Ovary (tissue), 10 donors: ENCODE results near the gene WAS. TPM values are rescaled to one million over a fixed set of nuclear protein-coding genes. Genes with fewer than 3 reads are reported as not detected.

Source experiments
- DNase-seq, 5 donors: peaks; one replicate each; pipeline ENCODE4 v3.0.0-alpha.2; 2019 to 2020
- H3K27ac ChIP-seq, 2 donors: fragments of 200-600 bp; one replicate each; pipeline versions ENCODE4 v1.5.1 to v1.8.0; 2019 to 2022
- H3K27me3 ChIP-seq: fragments of 200-600 bp; one replicate; pipeline ENCODE4 v1.8.0; 2022
- H3K36me3 ChIP-seq: fragments of 200-600 bp; sonication (generic); one replicate; pipeline ENCODE4 v1.5.1; 2019
- H3K4me1 ChIP-seq: one replicate; pipeline ENCODE4 v1.8.1; 2013; ENCODE audit warnings: mild to moderate bottlenecking, moderate library complexity; ENCODE audit not compliant: insufficient read depth
- H3K4me3 ChIP-seq: fragments of 200-600 bp; sonication (generic); one replicate; pipeline ENCODE4 v1.5.1; 2017
- H3K9me3 ChIP-seq, 2 donors: fragments of 200-600 bp in 1 of 2; sonication (generic) in 1 of 2; one replicate each; pipeline versions ENCODE4 v1.5.1 to v1.8.1; 2013 to 2019; ENCODE audit warnings: mild to moderate bottlenecking in 1 of 2, moderate library complexity in 1 of 2
- CTCF ChIP-seq, 3 donors: fragments of 450-650 bp in 2 of 3; fragments of 200-600 bp in 1 of 3; IDR thresholded peaks; one replicate each; pipeline versions ENCODE4 v1.5.1 to v1.8.0; 2016 to 2022; ENCODE audit warnings: antibody characterized with exemption in 3 of 3, mild to moderate bottlenecking in 1 of 3
- EP300 ChIP-seq: sonication (generic); formaldehyde crosslinking; IDR thresholded peaks from one replicate; pipeline ENCODE4 v1.6.1; 2017; ENCODE audit warnings: antibody characterized with exemption
- POLR2A ChIP-seq: fragments of 450-650 bp; IDR thresholded peaks from one replicate; pipeline ENCODE4 v1.6.1; 2017; ENCODE audit warnings: antibody characterized with exemption, mild to moderate bottlenecking, moderate library complexity
- WGBS, 3 donors: extraction: QIAGEN DNeasy Blood & Tissue Kit in 1 of 3; methylation state at CpG; one replicate each; pipeline versions ENCODE4 v1.1.5 to v1.1.7; 2013 to 2017; 5-methylcytosine and 5-hydroxymethylcytosine counted together
- intact Hi-C, 4 donors: fragments of 100-400 bp; cut with DNase I; formaldehyde crosslinking; loops; one replicate each; pipeline versions ENCODE4 v1.11.0 to v1.15.1; 2022 to 2023
- long read RNA-seq, 3 donors: library from polyadenylated mRNA in 2 of 3; unstranded in 2 of 3; transcript quantifications; one replicate each; pipeline ENCODE4 v2.0.0 and lab custom pipeline, GENCODE V29; 2021 to 2026
- polyA plus RNA-seq, 2 donors: library from polyadenylated mRNA; stranded (reverse); fragments of 200-250 nt in 1 of 2; fragments of 350-450 nt in 1 of 2; fragmentation: Illumina TruSeq in 1 of 2; extraction: RNeasy Lipid Tissue Mini Kit (QIAGEN cat#74804) in 1 of 2; gene quantifications; one replicate each; pipeline ENCODE4 v1.2.3, GENCODE V29; 2013 to 2014
- total RNA-seq, 7 donors: library from RNA; depleted of rRNA in 2 of 7; stranded (reverse); fragments of >200 nt in 2 of 7; fragmentation: NEBNext Ultra II Directional in 3 of 7; extraction: Animal tissue kit (Norgen Biotek cat#: 25700) in 3 of 7; gene quantifications; one replicate each; pipeline versions ENCODE4 v1.1.0 to v1.2.4, GENCODE V29; 2016 to 2023
- donor health status: DM: no; HTN: no; CAD: no; lungs with moderate emphysema.
- donor health status: DM: no; HTN: no; CAD: no.
- donor health status: Bipolar disorder and iron deficiency.
- donor health status: DM: yes; HTN: yes; CAD: no.
- donor health status: DM: no; HTN: no; CAD: no.
- donor health status: DM: yes; HTN: yes; CAD: no.

WAS gene
- 1 to 10 TPM in 6 of 7 donors, under 1 TPM in 1; 0.95 to 7.7 (median 3.1) TPM for total RNA-seq
- 1 to 10 TPM; 1.3 to 3.2 TPM for polyA plus RNA-seq
- long read RNA-seq, donor 1, result 0 reads
- long read RNA-seq, donor 2, result 0 reads
- long read RNA-seq, donor 3, partial matches to known transcripts, result 1 of 5 reads
- long read RNA-seq, donor 3, other reads (novel, unspliced or antisense), result 1 of 5 reads

- TF ChIP-seq POLR2A (no peak), EP300 (no peak), CTCF (IDR thresholded peaks at IDR 0.05) (no peak)
- no peaks in the 10 kb centered on the region for H3K36me3 ChIP-seq
- H3K9me3 ChIP-seq, result no peaks in the 10 kb centered on the region
- no peak within 1 kb of the TSS for H3K4me3 ChIP-seq
- H3K4me1 ChIP-seq, result no peaks in the 10 kb centered on the region
- no peak within 1 kb of the TSS for H3K27ac ChIP-seq
- intact Hi-C loops, result no loop called here
- no peaks in the 10 kb centered on the region for H3K27me3 ChIP-seq
- 69 to 78% (median 74%) methylated on average over 13 of the region's 13 CpGs for WGBS, 3 donors
- no peak for DNase-seq
These were observed at the start of gene WAS for GRCh38 chrX:48683411-48683982. WAS (plus strand) TSS chrX:48683799; CDS start chrX:48683854, 55 bp downstream.

DNA sequence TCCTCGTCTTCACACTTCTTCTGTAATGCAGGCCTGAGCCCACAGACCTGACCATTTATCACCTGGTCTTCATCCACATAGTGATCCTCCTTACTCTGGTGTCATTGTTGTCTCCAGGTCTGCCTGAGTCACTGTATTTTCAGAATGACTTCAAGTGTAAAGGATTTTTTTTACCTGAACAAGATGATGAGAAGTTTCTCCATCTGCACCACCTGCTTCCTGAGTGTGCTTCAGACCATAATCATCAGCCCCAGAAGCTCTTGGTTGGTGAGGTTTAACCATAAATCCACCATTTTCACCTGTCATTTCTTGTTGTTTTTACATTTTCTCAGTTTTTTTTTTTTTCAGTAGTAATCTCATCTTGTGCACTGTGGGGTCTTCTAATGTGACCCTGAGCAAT is 47.3 kb upstream of the WAS start:
- TF ChIP-seq POLR2A (no peak), CTCF (IDR thresholded peaks at IDR 0.05) (no peak), EP300 (no peak)
- no peaks in the 10 kb centered on the region for H3K27me3 ChIP-seq
- WGBS, 3 donors, result 53 to 76% (median 58%) methylated on average over 1 of the region's 1 CpG
- H3K4me1 ChIP-seq, result no peaks in the 10 kb centered on the region
- DNase-seq, result no peak
- H3K27ac ChIP-seq, result no peak overlapping the region
- H3K9me3 ChIP-seq, result no peaks in the 10 kb centered on the region
- intact Hi-C loops, result loop anchor here in 1 of 4 donors (5.0 kb wide), 1 partner anchor 306 kb away; no protein-coding TSS in a partner anchor
- no peaks in the 10 kb centered on the region for H3K36me3 ChIP-seq
- H3K4me3 ChIP-seq, result no peak overlapping the region

- Histone ChIP-seq H3K27me3 (no peaks in the 10 kb centered on the region), H3K9me3 (no peaks in the 10 kb centered on the region), H3K36me3 (no peaks in the 10 kb centered on the region), H3K4me3 (no peak overlapping the region), H3K4me1 (no peaks in the 10 kb centered on the region), H3K27ac (no peak overlapping the region)
- no peak for TF ChIP-seq POLR2A
- no peak for TF ChIP-seq EP300
- no peak for TF ChIP-seq CTCF (IDR thresholded peaks at IDR 0.05)
- intact Hi-C loops, result loop anchor here in 1 of 4 donors (5.0 kb wide), 1 partner anchor 306 kb away; no protein-coding TSS in a partner anchor
- 38 to 61% (median 47%) methylated on average over 2 of the region's 2 CpGs for WGBS, 3 donors
- no peak for DNase-seq
These were observed 46.8 kb upstream of the WAS start for GRCh38 chrX:48636776-48637175.

DNA sequence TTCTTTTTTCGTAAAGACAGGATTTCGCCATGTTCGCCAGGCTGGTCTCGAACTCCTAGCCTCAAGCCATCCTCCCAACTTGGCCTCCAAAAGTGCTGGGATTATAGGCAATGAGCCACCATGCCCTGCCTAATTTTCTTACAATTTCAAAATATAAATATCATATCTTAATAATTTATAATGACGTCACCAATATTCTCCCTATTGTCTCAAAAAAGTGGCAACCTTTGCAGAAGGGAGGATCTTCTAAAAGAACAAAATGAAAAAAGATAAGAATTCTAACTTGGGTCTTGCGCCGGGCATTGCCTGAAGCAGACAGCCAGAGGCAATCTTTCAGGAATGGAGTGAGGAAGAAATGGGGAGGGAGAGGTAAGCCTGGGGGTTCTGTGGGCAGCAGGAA is 37.9 kb upstream of the WAS start:
- intact Hi-C loops, result no loop called here
- 78 to 83% (median 80%) methylated on average over 7 of the region's 7 CpGs for WGBS, 3 donors

More for the DNA sequence above, 37.9 kb upstream of the WAS start:
- TF ChIP-seq POLR2A, result no peak
- no peak for TF ChIP-seq EP300
- TF ChIP-seq CTCF (IDR thresholded peaks at IDR 0.05), result no peak
- H3K27ac ChIP-seq, result no peak overlapping the region
- H3K36me3 ChIP-seq, result no peaks in the 10 kb centered on the region
- no peaks in the 10 kb centered on the region for H3K9me3 ChIP-seq
- H3K4me1 ChIP-seq, result no peaks in the 10 kb centered on the region
- DNase-seq, result no peak
- H3K27me3 ChIP-seq, result no peaks in the 10 kb centered on the region
- no peak overlapping the region for H3K4me3 ChIP-seq
